CD4-positive, CD25-positive, alpha-beta regulatory T cell (primary cell): ENCODE data around the gene GOLPH3. TPM values are rescaled to one million over a fixed set of nuclear protein-coding genes. Genes with fewer than 3 reads are reported as not detected.

Experiments
- ATAC-seq, 2 donors: fragments of 150-1000 bp; cut with Tn5 transposase; one replicate each; pipeline ENCODE4 v1.10.0; 2021; ENCODE audit warnings: low read depth in 2 of 2, moderate number of reproducible peaks in 2 of 2, moderate library complexity in 1 of 2
- DNase-seq, 3 donors: peaks; one replicate each; pipeline versions ENCODE4 v3.0.0 to v3.0.0-alpha.2; 2012 to 2022; ENCODE audit warnings: mixed read lengths in 1 of 3
- H3K27ac ChIP-seq: one replicate; pipeline ENCODE4 v1.7.0; 2013; ENCODE audit warnings: mild to moderate bottlenecking, low read length; ENCODE audit not compliant: insufficient read depth, poor library complexity, severe bottlenecking
- H3K27me3 ChIP-seq: one replicate; pipeline ENCODE4 v1.7.0; 2013; ENCODE audit warnings: low read length; ENCODE audit not compliant: control insufficient read depth, insufficient read depth
- H3K36me3 ChIP-seq: one replicate; pipeline ENCODE4 v1.7.0; 2013; ENCODE audit warnings: mild to moderate bottlenecking, low read length, moderate library complexity; ENCODE audit not compliant: control insufficient read depth, insufficient read depth
- H3K4me1 ChIP-seq: 2 replicates; pipeline ENCODE4 v1.7.0; 2013; ENCODE audit warnings: mild to moderate bottlenecking, low read length; ENCODE audit not compliant: insufficient read depth, control insufficient read depth, poor library complexity, severe bottlenecking
- H3K4me3 ChIP-seq: one replicate; pipeline ENCODE4 v1.7.0; 2013; ENCODE audit warnings: low read depth, mild to moderate bottlenecking, low read length, moderate library complexity
- H3K9me3 ChIP-seq, 2 experiments: 1 replicate in 1 of 2; 2 replicates in 1 of 2; pipeline ENCODE4 v1.7.0; 2013; ENCODE audit warnings: low read length in 2 of 2, mild to moderate bottlenecking in 1 of 2, moderate library complexity in 1 of 2; ENCODE audit not compliant: control insufficient read depth in 2 of 2
- H3K27ac Mint-ChIP-seq, 3 donors: one replicate each; pipeline ENCODE4 v1.8.0; 2020 to 2022; ENCODE audit warnings: mild to moderate bottlenecking in 3 of 3, mixed read lengths in 3 of 3, moderate library complexity in 2 of 3
- H3K27me3 Mint-ChIP-seq: one replicate; pipeline ENCODE4 v1.8.0; 2022; ENCODE audit warnings: mild to moderate bottlenecking, mixed read lengths
- H3K36me3 Mint-ChIP-seq: one replicate; pipeline ENCODE4 v1.8.0; 2020; ENCODE audit warnings: mixed read lengths
- H3K4me1 Mint-ChIP-seq, 4 donors: one replicate each; pipeline ENCODE4 v1.8.0; 2020 to 2022; ENCODE audit warnings: mixed read lengths in 4 of 4, mild to moderate bottlenecking in 1 of 4
- H3K4me3 Mint-ChIP-seq, 4 donors: one replicate each; pipeline ENCODE4 v1.8.0; 2020 to 2022; ENCODE audit warnings: mild to moderate bottlenecking in 4 of 4, mixed read lengths in 4 of 4, moderate library complexity in 3 of 4
- H3K9me3 Mint-ChIP-seq, 7 donors: one replicate each; pipeline ENCODE4 v1.8.0; 2020 to 2022; ENCODE audit warnings: mixed read lengths in 7 of 7, mild to moderate bottlenecking in 3 of 7, moderate library complexity in 2 of 7
- polyA plus RNA-seq, 4 donors: library from polyadenylated mRNA; unstranded; fragments of 300-500 nt; fragmentation: Illumina TruSeq; gene quantifications; one replicate each; pipeline ENCODE4 v1.2.3, GENCODE V29; 2021
- total RNA-seq: library from RNA; stranded (reverse); gene quantifications from one replicate; pipeline ENCODE4 v1.2.3, GENCODE V29; 2022

Gene GOLPH3
- total and polyA plus RNA-seq, 5 donors from 2014 or later, result 66.8 to 130 (median 112) TPM

GRCh38 chr5:32168460-32169033 is 5.6 kb downstream of the GOLPH3 start:
- Histone ChIP-seq H3K9me3 (no peaks in the 10 kb centered on the region), H3K27me3 (no peaks in the 10 kb centered on the region), H3K4me3 (peak overlapping the region; percentile 6), H3K27ac (no peak overlapping the region), H3K36me3 (peaks cover 41% of the 10 kb centered on the region), H3K4me1 (peaks cover 39% of the 10 kb centered on the region)
- Mint-ChIP-seq H3K4me3 (peak overlapping the region; percentile 39 to 91 (median 60)), H3K27me3 (peaks cover 6% of the 10 kb centered on the region), H3K27ac (peak overlapping the region in 1 of 3 donors; percentile 15), H3K36me3 (peaks cover 25% of the 10 kb centered on the region), H3K4me1 (peaks cover 45 to 81% (median 63%) of the 10 kb centered on the region in 4 donors), H3K9me3 (no peaks in the 10 kb centered on the region)
- no peak for ATAC-seq
- DNase-seq, result no peak

- peaks cover 27% of the 10 kb centered on the region for H3K4me1 ChIP-seq
- peaks cover 40% of the 10 kb centered on the region for H3K36me3 ChIP-seq
- Mint-ChIP-seq H3K4me3 (no peak overlapping the region), H3K4me1 (peaks cover 37 to 75% (median 56%) of the 10 kb centered on the region in 4 donors), H3K27me3 (no peaks in the 10 kb centered on the region), H3K27ac (peak overlapping the region in 1 of 3 donors; percentile 20), H3K9me3 (no peaks in the 10 kb centered on the region), H3K36me3 (peaks cover 26% of the 10 kb centered on the region)
- DNase-seq (no peak), ATAC-seq (no peak)
- H3K4me3 ChIP-seq, result peak overlapping the region; percentile 32
- peak overlapping the region; percentile 10 for H3K27ac ChIP-seq
- no peaks in the 10 kb centered on the region for H3K27me3 ChIP-seq
- H3K9me3 ChIP-seq, result no peaks in the 10 kb centered on the region
Observed at GRCh38 chr5:32165597-32165996, 8.5 kb downstream of the GOLPH3 start.

DNA sequence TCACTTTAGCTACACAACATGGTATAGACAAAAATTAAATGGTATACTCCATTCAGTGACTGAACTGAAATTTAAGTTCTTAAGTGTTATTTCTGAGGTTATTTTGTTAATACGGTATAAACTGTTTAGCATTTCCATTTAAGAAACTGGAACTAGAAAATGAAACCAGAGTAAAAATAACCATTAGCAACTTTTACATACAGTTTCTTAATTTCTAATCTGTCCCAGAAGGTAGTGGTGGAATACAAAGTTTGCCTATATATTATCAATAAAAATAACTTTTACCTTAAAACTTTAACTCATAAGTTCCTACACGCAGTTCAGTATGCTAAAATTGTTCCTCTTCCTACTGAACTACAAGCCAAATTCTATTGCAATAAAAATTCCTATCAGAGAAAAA is 10.3 kb downstream of the GOLPH3 start:
- no peak overlapping the region for H3K27ac ChIP-seq
- H3K4me3 Mint-ChIP-seq, result peak overlapping the region in 2 of 4 donors; percentile 64
- ATAC-seq (no peak), DNase-seq (no peak)
- H3K36me3 Mint-ChIP-seq, result peaks cover 12% of the 10 kb centered on the region
- H3K27me3 ChIP-seq, result no peaks in the 10 kb centered on the region
- H3K4me1 ChIP-seq, result peaks cover 28% of the 10 kb centered on the region
- no peaks in the 10 kb centered on the region for H3K9me3 ChIP-seq
- peaks cover 26 to 63% (median 47%) of the 10 kb centered on the region in 4 donors for H3K4me1 Mint-ChIP-seq
- peak overlapping the region; percentile 9 for H3K4me3 ChIP-seq
- H3K36me3 ChIP-seq, result peaks cover 24% of the 10 kb centered on the region
- no peaks in the 10 kb centered on the region for H3K9me3 Mint-ChIP-seq
- H3K27ac Mint-ChIP-seq, result peak overlapping the region in 1 of 3 donors; percentile 52
- no peaks in the 10 kb centered on the region for H3K27me3 Mint-ChIP-seq

DNA sequence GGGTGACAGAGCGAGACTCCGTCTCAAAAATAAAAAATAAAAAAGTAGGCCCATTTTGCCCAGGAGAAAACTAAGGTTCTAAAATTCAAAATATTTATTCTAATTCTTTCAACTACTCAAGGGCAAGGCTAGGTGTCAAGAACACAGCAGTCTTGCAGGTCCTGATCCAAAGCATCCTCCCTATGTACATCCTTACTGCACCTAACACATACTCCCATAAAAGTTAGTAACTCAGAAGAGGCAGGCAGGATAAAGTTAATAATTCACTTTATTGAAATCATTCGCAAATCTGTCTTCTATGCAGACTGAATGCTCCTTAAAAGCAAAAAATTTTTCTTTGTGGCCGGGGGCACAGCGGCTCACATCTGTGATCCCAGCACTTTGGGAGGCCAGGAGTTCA is 11.1 kb downstream of the GOLPH3 start:
- no peak overlapping the region for H3K27ac Mint-ChIP-seq
- H3K9me3 Mint-ChIP-seq, result no peaks in the 10 kb centered on the region
- Histone ChIP-seq H3K27ac (no peak overlapping the region), H3K4me3 (no peak overlapping the region), H3K27me3 (no peaks in the 10 kb centered on the region), H3K9me3 (no peaks in the 10 kb centered on the region), H3K36me3 (peaks cover 21% of the 10 kb centered on the region), H3K4me1 (peaks cover 34% of the 10 kb centered on the region)
- H3K4me3 Mint-ChIP-seq, result no peak overlapping the region
- H3K36me3 Mint-ChIP-seq, result peaks cover 6% of the 10 kb centered on the region
- peaks cover 18 to 56% (median 40%) of the 10 kb centered on the region in 4 donors for H3K4me1 Mint-ChIP-seq
- no peak for ATAC-seq
- DNase-seq, result no peak
- no peaks in the 10 kb centered on the region for H3K27me3 Mint-ChIP-seq

DNA sequence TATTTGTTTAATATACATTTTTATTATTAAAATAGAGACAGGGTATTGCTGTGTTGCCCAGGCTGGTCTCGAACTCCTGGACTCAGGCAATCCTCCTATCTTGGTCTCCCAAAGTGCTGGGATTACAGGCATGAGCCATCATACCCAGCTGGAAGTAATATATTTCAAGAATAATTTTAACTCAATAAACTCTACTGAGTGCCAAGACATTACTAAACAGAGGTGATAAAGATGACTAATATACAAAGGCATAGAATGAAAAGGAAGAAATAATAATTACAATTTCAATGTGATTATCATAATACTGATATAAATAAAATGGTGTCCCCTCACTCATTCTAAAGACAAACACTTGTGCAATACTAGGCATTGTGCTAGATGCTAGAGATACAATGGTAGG is 13.9 kb downstream of the GOLPH3 start:
- ATAC-seq (no peak), DNase-seq (no peak)
- H3K9me3 Mint-ChIP-seq, result no peaks in the 10 kb centered on the region
- H3K9me3 ChIP-seq, result no peaks in the 10 kb centered on the region
- H3K27ac Mint-ChIP-seq, result no peak overlapping the region
- no peak overlapping the region for H3K27ac ChIP-seq
- no peaks in the 10 kb centered on the region for H3K27me3 Mint-ChIP-seq
- no peak overlapping the region for H3K4me3 ChIP-seq
- no peak overlapping the region for H3K4me3 Mint-ChIP-seq
- peaks cover 6% of the 10 kb centered on the region for H3K36me3 Mint-ChIP-seq
- peaks cover 5 to 41% (median 31%) of the 10 kb centered on the region in 4 donors for H3K4me1 Mint-ChIP-seq
- H3K36me3 ChIP-seq, result peaks cover 8% of the 10 kb centered on the region
- H3K27me3 ChIP-seq, result no peaks in the 10 kb centered on the region
- peaks cover 34% of the 10 kb centered on the region for H3K4me1 ChIP-seq

GRCh38 chr5:32159328-32160072 is 14.6 kb downstream of the GOLPH3 start:
- Mint-ChIP-seq H3K27ac (no peak overlapping the region), H3K9me3 (no peaks in the 10 kb centered on the region), H3K4me1 (peaks cover 7 to 39% (median 32%) of the 10 kb centered on the region in 4 donors), H3K27me3 (no peaks in the 10 kb centered on the region), H3K4me3 (peak overlapping the region in 1 of 4 donors; percentile 31), H3K36me3 (peaks cover 6% of the 10 kb centered on the region)
- Histone ChIP-seq H3K9me3 (no peaks in the 10 kb centered on the region), H3K36me3 (peaks cover 8% of the 10 kb centered on the region), H3K27ac (no peak overlapping the region), H3K27me3 (no peaks in the 10 kb centered on the region), H3K4me1 (peaks cover 33% of the 10 kb centered on the region), H3K4me3 (peak overlapping the region; percentile 23)
- no peak for ATAC-seq
- DNase-seq, result no peak

- H3K27ac ChIP-seq, result no peak overlapping the region
- DNase-seq, result no peak
Observed at GRCh38 chr5:32158679-32158975, 15.5 kb downstream of the GOLPH3 start.

GRCh38 chr5:32157078-32157477 is 17.0 kb downstream of the GOLPH3 start:
- DNase-seq, result no peak

More at GRCh38 chr5:32158679-32158975, 15.5 kb downstream of the GOLPH3 start:
- H3K27me3 Mint-ChIP-seq, result no peaks in the 10 kb centered on the region
- ATAC-seq, result no peak
- no peaks in the 10 kb centered on the region for H3K9me3 Mint-ChIP-seq
- no peaks in the 10 kb centered on the region for H3K27me3 ChIP-seq
- H3K36me3 Mint-ChIP-seq, result peaks cover 6% of the 10 kb centered on the region
- H3K4me1 Mint-ChIP-seq, result peaks cover 10 to 40% (median 34%) of the 10 kb centered on the region in 4 donors
- peaks cover 38% of the 10 kb centered on the region for H3K4me1 ChIP-seq
- H3K36me3 ChIP-seq, result peaks cover 8% of the 10 kb centered on the region
- H3K4me3 Mint-ChIP-seq, result no peak overlapping the region
- H3K4me3 ChIP-seq, result no peak overlapping the region
- H3K27ac Mint-ChIP-seq, result no peak overlapping the region
- no peaks in the 10 kb centered on the region for H3K9me3 ChIP-seq

More at GRCh38 chr5:32157078-32157477, 17.0 kb downstream of the GOLPH3 start:
- peaks cover 6% of the 10 kb centered on the region for H3K36me3 Mint-ChIP-seq
- Histone ChIP-seq H3K36me3 (peaks cover 8% of the 10 kb centered on the region), H3K9me3 (no peaks in the 10 kb centered on the region), H3K27me3 (no peaks in the 10 kb centered on the region), H3K4me3 (peak overlapping the region; percentile 9), H3K4me1 (peaks cover 32% of the 10 kb centered on the region), H3K27ac (no peak overlapping the region)
- H3K27ac Mint-ChIP-seq, result no peak overlapping the region
- peaks cover 17 to 43% (median 39%) of the 10 kb centered on the region in 4 donors for H3K4me1 Mint-ChIP-seq
- no peak for ATAC-seq
- H3K27me3 Mint-ChIP-seq, result no peaks in the 10 kb centered on the region
- no peak overlapping the region for H3K4me3 Mint-ChIP-seq
- no peaks in the 10 kb centered on the region for H3K9me3 Mint-ChIP-seq
